HFFc6 (cell line): Measurements from ENCODE around the gene ANKS1A. TPM values are rescaled to one million over a fixed set of nuclear protein-coding genes. Genes with fewer than 3 reads are reported as not detected.

Experiments
- DNase-seq: peaks from one replicate; pipeline ENCODE4 v3.0.0-alpha.2; 2018
- H3K27ac Mint-ChIP-seq: 2 replicates; pipeline ENCODE4 v1.8.0; 2020; ENCODE audit warnings: mild to moderate bottlenecking, mixed read lengths
- H3K27me3 Mint-ChIP-seq: 2 replicates; pipeline ENCODE4 v1.8.0; 2021; ENCODE audit warnings: mild to moderate bottlenecking, moderate library complexity, mixed read lengths; ENCODE audit not compliant: insufficient read depth
- H3K36me3 Mint-ChIP-seq: 2 replicates; pipeline ENCODE4 v1.8.0; 2021; ENCODE audit warnings: low read depth, mixed read lengths
- H3K4me1 Mint-ChIP-seq: 2 replicates; pipeline ENCODE4 v1.8.0; 2020; ENCODE audit warnings: low read depth, mixed read lengths
- H3K4me3 Mint-ChIP-seq: 2 replicates; pipeline ENCODE4 v1.8.0; 2020; ENCODE audit warnings: mild to moderate bottlenecking, moderate library complexity, mixed read lengths
- H3K9me3 Mint-ChIP-seq: 2 replicates; pipeline ENCODE4 v1.8.0; 2020; ENCODE audit warnings: mild to moderate bottlenecking, mixed read lengths
- CTCF ChIP-seq: fragments of 200-600 bp; sonication (generic); IDR thresholded peaks from 2 replicates; pipeline ENCODE4 v1.5.0; 2021; ENCODE audit warnings: antibody characterized with exemption, mild to moderate bottlenecking
- total RNA-seq, 6 experiments: library from RNA; stranded (reverse); fragmentation: NEBNext Ultra II Directional; extraction: Animal tissue kit (Norgen Biotek cat#: 25700); gene quantifications; 2 replicates in 1 of 6; 3 replicates in 5 of 6; pipeline ENCODE4 v1.2.3, GENCODE V29; 2021

Gene ANKS1A
- total RNA-seq, 6 experiments from 2014 or later: 11.6 to 13.5 (median 13.1) TPM

- peaks cover 5% of the 10 kb centered on the region for H3K27me3 Mint-ChIP-seq
- no peak overlapping the region for H3K27ac Mint-ChIP-seq
- no peak overlapping the region for H3K4me3 Mint-ChIP-seq
- TF ChIP-seq CTCF: no peak
- no peaks in the 10 kb centered on the region for H3K9me3 Mint-ChIP-seq
- H3K4me1 Mint-ChIP-seq: peaks cover 14% of the 10 kb centered on the region
- DNase-seq: no peak
- peaks cover 10% of the 10 kb centered on the region for H3K36me3 Mint-ChIP-seq
These were observed 33.6 kb upstream of the ANKS1A start for GRCh38 chr6:34855463-34855862.

- H3K4me1 Mint-ChIP-seq: no peaks in the 10 kb centered on the region
- peaks cover 6% of the 10 kb centered on the region; the same call in 1 of the 2 replicates for H3K36me3 Mint-ChIP-seq
- no peak overlapping the region for H3K4me3 Mint-ChIP-seq
- TF ChIP-seq CTCF: 0 out of 2 replicates have a peak, but pooled peaks have one; percentile 7
- no peak overlapping the region for H3K27ac Mint-ChIP-seq
- H3K27me3 Mint-ChIP-seq: peaks cover 3% of the 10 kb centered on the region
- no peak for DNase-seq
- H3K9me3 Mint-ChIP-seq: no peaks in the 10 kb centered on the region
These were observed 30.4 kb upstream of the ANKS1A start for GRCh38 chr6:34858681-34859080.

GRCh38 chr6:34859951-34860350, 29.1 kb upstream of the ANKS1A start:
- no peak for DNase-seq
- Mint-ChIP-seq H3K27ac (no peak overlapping the region), H3K9me3 (no peaks in the 10 kb centered on the region), H3K4me1 (peaks cover 1% of the 10 kb centered on the region; the same call in 1 of the 2 replicates), H3K4me3 (no peak overlapping the region), H3K36me3 (peaks cover 6% of the 10 kb centered on the region; the same call in 1 of the 2 replicates), H3K27me3 (peaks cover 3% of the 10 kb centered on the region)
- TF ChIP-seq CTCF: no peak

GRCh38 chr6:34860776-34861175, 28.3 kb upstream of the ANKS1A start:
- Mint-ChIP-seq H3K27ac (no peak overlapping the region), H3K4me1 (peaks cover 5% of the 10 kb centered on the region; the same call in 1 of the 2 replicates), H3K9me3 (no peaks in the 10 kb centered on the region), H3K4me3 (no peak overlapping the region), H3K27me3 (peaks cover 3% of the 10 kb centered on the region), H3K36me3 (peaks cover 5% of the 10 kb centered on the region; the same call in 1 of the 2 replicates)
- no peak for DNase-seq
- TF ChIP-seq CTCF: no peak

DNA sequence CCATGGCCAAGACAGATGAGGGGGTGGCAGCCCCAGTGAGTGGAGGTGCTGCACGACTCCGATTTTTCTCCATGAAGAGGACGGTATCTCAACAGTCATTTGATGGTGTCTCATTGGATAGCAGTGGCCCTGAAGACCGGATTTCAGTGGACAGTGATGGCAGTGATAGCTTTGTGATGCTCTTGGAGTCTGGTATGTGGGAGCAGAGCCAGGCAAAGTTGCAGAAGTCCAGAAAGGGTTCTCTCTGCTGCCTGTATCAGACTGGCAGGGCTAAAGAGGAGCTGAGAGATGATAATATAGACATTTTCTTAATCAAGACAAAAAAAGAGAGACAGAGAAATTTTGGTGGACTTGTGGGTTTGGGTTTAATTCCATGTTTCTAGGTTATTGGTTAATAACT, 25.0 kb upstream of the ANKS1A start:
- peaks cover 3% of the 10 kb centered on the region for H3K27me3 Mint-ChIP-seq
- no peak for TF ChIP-seq CTCF

GRCh38 chr6:34865107-34865506, 23.9 kb upstream of the ANKS1A start:
- Mint-ChIP-seq H3K4me3 (no peak overlapping the region), H3K36me3 (no peaks in the 10 kb centered on the region), H3K9me3 (no peaks in the 10 kb centered on the region), H3K27me3 (peaks cover 3% of the 10 kb centered on the region; the same call in 1 of the 2 replicates), H3K4me1 (peaks cover 5% of the 10 kb centered on the region; the same call in 1 of the 2 replicates), H3K27ac (no peak overlapping the region)
- TF ChIP-seq CTCF: no peak
- DNase-seq: no peak

More for the DNA sequence above, 25.0 kb upstream of the ANKS1A start:
- Mint-ChIP-seq H3K4me1 (peaks cover 5% of the 10 kb centered on the region; the same call in 1 of the 2 replicates), H3K27ac (no peak overlapping the region), H3K9me3 (no peaks in the 10 kb centered on the region), H3K36me3 (no peaks in the 10 kb centered on the region), H3K4me3 (no peak overlapping the region)
- DNase-seq: no peak
